ENCODE data around the gene LCMT2.

DNA sequence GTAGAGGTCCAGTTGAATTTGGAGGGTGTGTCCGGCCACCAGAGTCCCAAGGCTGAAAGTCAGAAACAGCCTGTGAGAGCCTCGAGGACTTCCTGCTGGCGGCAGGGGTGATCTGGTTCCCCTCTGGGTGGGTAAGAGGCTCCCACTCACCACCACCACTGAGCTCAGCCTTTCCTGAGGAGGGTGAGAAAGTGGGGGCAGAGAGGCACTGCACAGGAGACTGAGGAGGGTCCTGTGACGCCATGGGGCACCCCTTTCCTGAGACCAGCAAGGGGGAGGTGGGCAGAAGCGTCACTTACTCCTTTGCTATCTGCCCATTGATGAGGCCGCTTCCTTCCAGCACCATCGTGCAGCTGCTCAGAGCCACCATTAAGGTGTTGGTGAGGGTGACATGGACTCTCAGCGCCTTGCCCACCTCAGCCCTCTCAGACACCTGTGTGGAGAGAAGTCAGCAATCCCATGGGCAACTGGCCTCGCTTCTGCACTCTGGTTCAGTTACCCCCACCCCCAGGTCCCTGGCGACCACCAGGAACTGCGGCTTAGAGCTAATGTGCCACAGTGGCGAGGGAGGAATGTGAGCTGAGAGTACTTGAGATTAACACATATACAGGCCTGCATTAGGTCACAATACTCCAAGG, 53.7 kb downstream of the LCMT2 start:
- TF ChIP-seq, protein P1, sequence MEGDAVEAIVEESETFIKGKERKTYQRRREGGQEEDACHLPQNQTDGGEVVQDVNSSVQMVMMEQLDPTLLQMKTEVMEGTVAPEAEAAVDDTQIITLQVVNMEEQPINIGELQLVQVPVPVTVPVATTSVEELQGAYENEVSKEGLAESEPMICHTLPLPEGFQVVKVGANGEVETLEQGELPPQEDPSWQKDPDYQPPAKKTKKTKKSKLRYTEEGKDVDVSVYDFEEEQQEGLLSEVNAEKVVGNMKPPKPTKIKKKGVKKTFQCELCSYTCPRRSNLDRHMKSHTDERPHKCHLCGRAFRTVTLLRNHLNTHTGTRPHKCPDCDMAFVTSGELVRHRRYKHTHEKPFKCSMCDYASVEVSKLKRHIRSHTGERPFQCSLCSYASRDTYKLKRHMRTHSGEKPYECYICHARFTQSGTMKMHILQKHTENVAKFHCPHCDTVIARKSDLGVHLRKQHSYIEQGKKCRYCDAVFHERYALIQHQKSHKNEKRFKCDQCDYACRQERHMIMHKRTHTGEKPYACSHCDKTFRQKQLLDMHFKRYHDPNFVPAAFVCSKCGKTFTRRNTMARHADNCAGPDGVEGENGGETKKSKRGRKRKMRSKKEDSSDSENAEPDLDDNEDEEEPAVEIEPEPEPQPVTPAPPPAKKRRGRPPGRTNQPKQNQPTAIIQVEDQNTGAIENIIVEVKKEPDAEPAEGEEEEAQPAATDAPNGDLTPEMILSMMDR (IDR thresholded peaks at IDR 0.05 in 4 of 5, conservative IDR thresholded peaks at IDR 0.05 in 1 of 5) = no peak
- no peak for TF ChIP-seq POLR2A (IDR thresholded peaks at IDR 0.05)
